ENCODE measurements around the gene BCL7A.

DNA sequence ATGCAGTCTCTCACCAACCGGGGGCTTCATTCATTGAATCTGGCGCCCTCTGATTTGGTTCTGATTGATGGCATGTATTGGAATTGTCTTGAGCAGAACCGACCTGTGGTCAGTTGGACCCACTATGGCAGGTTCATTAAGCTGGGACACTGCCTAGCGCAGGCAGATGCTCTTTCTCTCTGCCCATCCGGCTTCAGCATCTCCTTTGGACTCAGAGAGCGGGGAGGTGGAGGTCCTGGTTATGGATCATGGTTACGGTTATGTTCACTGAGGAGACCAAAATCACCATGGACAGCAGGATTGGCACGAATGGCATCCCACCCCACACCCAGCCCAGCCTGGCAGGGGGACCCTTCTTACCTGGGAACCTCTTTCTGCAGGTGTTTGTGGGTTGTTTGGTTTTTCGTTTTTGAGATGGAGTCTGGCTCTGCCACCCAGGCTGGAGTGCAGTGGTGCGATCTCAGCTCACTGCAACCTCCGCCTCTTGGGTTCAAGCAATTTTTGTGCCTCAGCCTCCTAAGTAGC lies 16.4 kb upstream of the BCL7A start:
- TF ChIP-seq, protein P1, sequence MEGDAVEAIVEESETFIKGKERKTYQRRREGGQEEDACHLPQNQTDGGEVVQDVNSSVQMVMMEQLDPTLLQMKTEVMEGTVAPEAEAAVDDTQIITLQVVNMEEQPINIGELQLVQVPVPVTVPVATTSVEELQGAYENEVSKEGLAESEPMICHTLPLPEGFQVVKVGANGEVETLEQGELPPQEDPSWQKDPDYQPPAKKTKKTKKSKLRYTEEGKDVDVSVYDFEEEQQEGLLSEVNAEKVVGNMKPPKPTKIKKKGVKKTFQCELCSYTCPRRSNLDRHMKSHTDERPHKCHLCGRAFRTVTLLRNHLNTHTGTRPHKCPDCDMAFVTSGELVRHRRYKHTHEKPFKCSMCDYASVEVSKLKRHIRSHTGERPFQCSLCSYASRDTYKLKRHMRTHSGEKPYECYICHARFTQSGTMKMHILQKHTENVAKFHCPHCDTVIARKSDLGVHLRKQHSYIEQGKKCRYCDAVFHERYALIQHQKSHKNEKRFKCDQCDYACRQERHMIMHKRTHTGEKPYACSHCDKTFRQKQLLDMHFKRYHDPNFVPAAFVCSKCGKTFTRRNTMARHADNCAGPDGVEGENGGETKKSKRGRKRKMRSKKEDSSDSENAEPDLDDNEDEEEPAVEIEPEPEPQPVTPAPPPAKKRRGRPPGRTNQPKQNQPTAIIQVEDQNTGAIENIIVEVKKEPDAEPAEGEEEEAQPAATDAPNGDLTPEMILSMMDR (IDR thresholded peaks at IDR 0.05; ENCODE audit: low read length), result no peak
- TF ChIP-seq EZH2 (optimal IDR thresholded peaks at IDR 0.05; ENCODE audit: low read depth, low read length), result no peak
